Left colon (tissue), 2 donors: ENCODE measurements around the gene KAZN. TPM values are rescaled to one million over a fixed set of nuclear protein-coding genes. Genes with fewer than 3 reads are reported as not detected.
"Not testable (repeated sequence)": the region's sequence is repeated elsewhere in the genome, so short reads cannot be mapped to it uniquely, and the experiment has no call there.

Source experiments
- ATAC-seq: fragments of 200-7000 bp; cut with Tn5 transposase; one replicate; pipeline ENCODE4 v1.9.1; 2020; ENCODE audit warnings: mild to moderate bottlenecking, moderate library complexity
- DNase-seq, 2 donors: peaks; one replicate each; pipeline ENCODE4 v3.0.0-alpha.2; 2020
- intact Hi-C, 2 donors: fragments of 100-400 bp; cut with DNase I in 1 of 2; cut with micrococcal nuclease in 1 of 2; formaldehyde crosslinking; loops; one replicate each; pipeline versions ENCODE4 v1.11.2 to v1.14.0; 2022; cut with DNase I, micrococcal nuclease
- total RNA-seq, 2 donors: library from RNA; stranded (reverse); fragmentation: NEBNext Ultra II Directional; extraction: Animal tissue kit (Norgen Biotek cat#: 25700); gene quantifications; one replicate each; pipeline ENCODE4 v1.2.1, GENCODE V29; 2021
- donor health status: DM: no; HTN: no; CAD: no.
- donor health status: DM: yes; HTN: yes; CAD: no.

Gene KAZN
- total RNA-seq, 2 donors from 2014 or later, result 11.4 to 14.2 TPM

DNA sequence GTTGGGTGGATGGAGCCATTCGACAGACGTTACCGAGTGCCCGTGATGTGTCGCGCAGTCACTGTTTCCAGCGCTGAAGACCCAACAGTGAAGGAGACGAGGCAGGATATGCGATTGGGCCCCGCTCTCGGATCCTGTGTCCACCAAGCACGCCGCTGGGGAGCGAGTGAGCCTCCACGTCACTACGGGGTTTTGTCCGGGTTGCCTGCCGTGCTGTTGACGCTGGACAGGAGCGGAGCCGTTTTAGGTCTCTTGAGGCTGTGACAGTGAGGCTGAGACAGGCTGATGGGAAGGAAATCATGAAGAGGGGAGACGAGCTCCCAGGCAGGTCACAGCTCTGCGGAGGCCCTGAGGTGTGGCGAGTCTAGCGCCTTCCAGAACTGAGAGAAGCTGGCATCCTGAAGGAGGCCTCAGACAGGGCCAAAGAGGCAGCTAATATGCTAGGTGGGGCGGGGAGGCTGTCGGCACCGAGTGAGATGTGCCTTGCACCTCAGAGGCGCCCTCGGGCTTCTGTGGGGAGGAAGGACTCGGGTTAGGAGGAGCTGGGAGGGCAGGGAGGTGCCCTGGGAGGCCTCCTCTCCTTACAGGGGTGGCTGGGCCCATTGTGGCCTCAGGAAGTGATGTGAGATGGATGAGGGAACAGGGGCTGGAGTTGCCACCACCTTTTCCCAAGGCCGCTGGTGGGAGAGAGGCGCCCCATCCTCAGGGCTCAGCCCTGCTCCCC lies 359.1 kb downstream of the KAZN start:
- no peak for DNase-seq
- no peak for ATAC-seq
- intact Hi-C loops, result no loop called here

GRCh38 chr1:14958249-14959058 lies 360.0 kb downstream of the KAZN start:
- no peak for ATAC-seq
- intact Hi-C loops, result no loop called here
- DNase-seq, result no peak

- ATAC-seq (no peak), DNase-seq (no peak)
- intact Hi-C loops, result no loop called here
Measured at GRCh38 chr1:14959059-14959694, 360.7 kb downstream of the KAZN start.

DNA sequence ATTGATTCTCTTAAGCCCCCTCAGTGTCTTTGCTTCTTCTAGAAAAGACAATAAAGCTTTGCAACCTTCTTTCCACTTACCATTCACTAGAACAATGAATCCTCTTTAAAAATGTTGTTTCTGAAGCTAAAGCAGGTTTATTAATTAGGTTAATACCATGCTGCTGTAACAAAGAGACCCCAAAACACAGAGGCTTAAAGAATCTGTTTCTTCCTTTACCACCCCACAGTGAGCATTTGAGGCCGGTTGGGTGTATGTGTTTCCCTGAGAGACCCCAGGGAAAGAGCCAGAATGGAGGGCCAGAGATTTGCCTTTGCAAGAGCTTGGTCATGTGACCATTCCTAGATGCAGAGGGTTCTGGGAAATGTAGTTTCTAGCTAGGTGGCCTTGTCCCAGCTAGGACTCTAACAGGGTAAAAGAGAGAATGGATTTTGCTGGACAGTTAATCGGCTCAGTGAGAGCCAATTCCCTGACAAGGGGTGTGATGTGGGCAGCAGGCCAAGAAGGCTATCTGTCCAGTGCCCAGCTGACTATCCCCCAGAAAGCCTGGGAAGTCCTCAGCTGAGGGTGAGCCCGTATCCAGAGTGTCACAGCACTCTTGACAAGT lies 363.3 kb downstream of the KAZN start:
- intact Hi-C loops, result no loop called here
- DNase-seq (no peak), ATAC-seq (no peak)

GRCh38 chr1:14962407-14962806 lies 363.9 kb downstream of the KAZN start:
- intact Hi-C loops, result no loop called here
- ATAC-seq (no peak), DNase-seq (no peak)

- ATAC-seq, DNase-seq, intact Hi-C loops: not testable (repeated sequence)
Measured at GRCh38 chr1:14963791-14964710, 365.6 kb downstream of the KAZN start.

GRCh38 chr1:14964711-14965055 lies 366.2 kb downstream of the KAZN start:
- no peak for ATAC-seq
- intact Hi-C loops, result no loop called here
- DNase-seq, result no peak

DNA sequence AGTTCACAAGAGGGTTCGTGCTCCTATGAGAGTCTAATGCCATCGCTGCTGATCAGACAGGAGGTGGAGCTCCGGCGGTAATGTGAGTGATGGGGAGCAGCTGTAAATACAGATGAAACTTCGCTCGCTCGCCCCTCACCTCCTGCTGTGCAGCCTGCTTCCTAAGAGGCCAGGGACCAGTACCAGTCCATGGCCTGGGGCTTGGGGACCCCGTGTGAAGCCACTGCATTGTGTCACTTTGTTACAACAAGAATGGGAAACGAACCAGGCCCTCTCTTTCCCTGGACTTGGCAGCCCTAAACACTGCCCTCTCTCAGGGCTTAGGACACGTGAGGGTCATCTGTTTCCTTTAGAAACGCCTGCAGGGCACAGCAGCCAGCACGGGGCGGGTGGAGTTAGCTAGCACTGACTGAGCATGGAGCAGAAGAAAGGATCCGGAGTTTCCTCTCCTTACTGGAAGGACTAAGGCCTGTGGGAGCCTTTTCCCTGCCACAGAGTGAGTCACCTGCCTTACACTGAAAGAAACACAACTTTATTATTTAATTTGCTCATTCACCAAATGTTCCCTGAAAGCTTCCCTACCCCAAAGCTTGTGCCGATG lies 369.9 kb downstream of the KAZN start:
- DNase-seq, result no peak
- no peak for ATAC-seq
- intact Hi-C loops, result no loop called here

- no peak for DNase-seq
- no peak for ATAC-seq
- intact Hi-C loops, result no loop called here
Measured at GRCh38 chr1:14969006-14969405, 370.5 kb downstream of the KAZN start.

GRCh38 chr1:14970115-14970798 lies 371.8 kb downstream of the KAZN start:
- DNase-seq (peak; percentile 26 to 37), ATAC-seq (peak; percentile 69)
- intact Hi-C loops, result no loop called here

GRCh38 chr1:14970799-14971141 lies 372.3 kb downstream of the KAZN start:
- ATAC-seq, result no peak
- intact Hi-C loops, result no loop called here
- no peak for DNase-seq

DNA sequence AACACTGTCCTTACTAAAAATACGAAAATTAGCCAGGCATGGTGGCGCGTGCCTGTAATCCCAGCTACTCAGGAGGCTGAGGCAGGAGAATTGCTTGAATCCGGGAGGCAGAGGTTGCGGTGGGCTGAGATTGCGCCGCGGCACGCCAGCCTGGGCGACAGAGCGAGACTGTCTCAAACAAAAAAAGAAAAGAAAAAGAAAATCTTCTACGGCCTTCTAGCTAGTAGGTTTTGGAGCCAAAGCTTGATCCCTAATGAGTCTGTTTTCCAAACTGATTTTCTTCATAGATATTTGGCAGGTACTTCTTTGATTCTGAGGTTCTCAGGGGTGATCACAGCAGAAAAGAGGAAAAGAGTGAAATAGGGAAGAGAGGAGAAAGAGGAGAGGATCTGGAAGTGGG lies 372.7 kb downstream of the KAZN start:
- DNase-seq (no peak), ATAC-seq (no peak)
- intact Hi-C loops, result no loop called here

DNA sequence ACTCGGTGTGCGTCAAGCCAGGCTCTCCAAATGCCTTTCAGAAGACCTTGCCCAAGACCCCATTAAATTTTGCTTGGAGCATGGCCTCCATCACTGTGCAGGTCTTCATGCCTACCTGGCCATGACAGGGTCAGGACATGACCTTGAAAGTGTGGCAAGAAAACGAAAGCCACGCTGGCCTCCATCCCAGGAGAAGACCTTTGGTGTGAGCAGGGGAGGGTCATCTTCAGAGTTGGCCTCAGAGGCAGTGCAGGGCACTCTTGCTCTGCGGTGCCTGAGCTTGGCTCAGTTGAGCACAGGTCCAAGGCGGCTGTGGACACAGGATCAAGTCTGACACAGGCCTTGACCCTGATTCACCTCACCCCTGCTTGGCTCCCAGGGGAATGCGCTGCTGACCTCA lies 373.6 kb downstream of the KAZN start:
- DNase-seq, result no peak
- ATAC-seq, result no peak
- intact Hi-C loops, result no loop called here

DNA sequence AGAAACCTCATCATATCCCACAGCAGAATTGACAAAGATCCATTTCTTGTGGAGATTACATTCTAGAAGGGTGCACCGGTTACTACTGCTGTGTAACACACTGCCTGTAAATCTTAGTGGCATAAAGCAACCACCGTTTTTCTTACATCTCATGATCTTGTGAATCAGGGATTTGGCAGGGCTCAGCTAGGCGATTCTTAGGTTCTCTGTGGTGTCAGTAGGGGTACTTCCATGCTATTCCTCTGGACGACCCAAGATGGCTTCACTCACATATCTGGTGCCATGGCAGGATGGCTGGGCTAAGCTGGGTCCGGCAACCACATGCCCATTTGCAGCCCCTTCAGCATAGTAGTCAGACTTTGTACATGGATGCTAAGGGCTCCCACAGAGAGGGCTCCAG lies 375.3 kb downstream of the KAZN start:
- DNase-seq, result no peak
- ATAC-seq, result no peak
- intact Hi-C loops, result no loop called here

DNA sequence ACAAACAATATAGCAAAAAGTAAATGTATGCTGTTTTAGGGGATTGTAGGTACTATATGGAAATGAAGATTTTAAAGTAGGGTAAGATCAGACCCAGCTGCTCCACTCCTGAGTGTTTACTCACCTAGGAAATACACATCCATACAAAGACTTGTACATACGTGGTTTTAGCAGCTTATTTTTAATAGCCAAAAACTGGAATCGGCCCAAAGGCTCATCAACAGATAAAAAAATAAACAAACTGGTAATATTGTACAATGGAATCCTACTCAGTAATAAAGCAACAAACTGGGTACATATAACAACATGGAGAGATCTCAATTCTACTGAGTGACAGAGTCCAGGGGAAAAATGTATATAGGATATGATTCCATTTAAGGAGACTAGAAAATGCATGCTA lies 375.9 kb downstream of the KAZN start:
- no peak for ATAC-seq
- intact Hi-C loops, result no loop called here
- no peak for DNase-seq

DNA sequence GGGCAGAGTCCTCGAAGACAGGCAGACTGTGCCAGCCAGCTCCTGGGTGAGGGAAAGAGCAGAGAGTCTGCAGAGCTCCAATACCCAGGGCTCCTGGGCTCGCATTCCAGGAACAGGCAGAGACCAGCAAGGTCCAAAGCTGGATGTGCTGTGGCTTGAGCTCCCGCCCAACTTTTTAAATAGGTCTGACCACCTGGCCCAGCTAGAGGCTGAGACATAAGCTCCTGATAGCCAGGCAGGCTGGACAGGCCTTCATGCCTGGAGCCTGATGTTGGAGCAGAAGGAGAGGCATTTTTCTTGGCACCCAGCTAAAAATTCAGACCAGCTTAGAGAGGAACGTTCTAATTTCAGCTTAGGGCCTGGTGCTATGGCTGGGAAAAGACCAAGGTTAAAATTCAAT lies 376.6 kb downstream of the KAZN start:
- no peak for ATAC-seq
- intact Hi-C loops, result no loop called here
- DNase-seq, result no peak

GRCh38 chr1:14976256-14976655 lies 377.8 kb downstream of the KAZN start:
- ATAC-seq, result no peak
- intact Hi-C loops, result no loop called here
- no peak for DNase-seq

DNA sequence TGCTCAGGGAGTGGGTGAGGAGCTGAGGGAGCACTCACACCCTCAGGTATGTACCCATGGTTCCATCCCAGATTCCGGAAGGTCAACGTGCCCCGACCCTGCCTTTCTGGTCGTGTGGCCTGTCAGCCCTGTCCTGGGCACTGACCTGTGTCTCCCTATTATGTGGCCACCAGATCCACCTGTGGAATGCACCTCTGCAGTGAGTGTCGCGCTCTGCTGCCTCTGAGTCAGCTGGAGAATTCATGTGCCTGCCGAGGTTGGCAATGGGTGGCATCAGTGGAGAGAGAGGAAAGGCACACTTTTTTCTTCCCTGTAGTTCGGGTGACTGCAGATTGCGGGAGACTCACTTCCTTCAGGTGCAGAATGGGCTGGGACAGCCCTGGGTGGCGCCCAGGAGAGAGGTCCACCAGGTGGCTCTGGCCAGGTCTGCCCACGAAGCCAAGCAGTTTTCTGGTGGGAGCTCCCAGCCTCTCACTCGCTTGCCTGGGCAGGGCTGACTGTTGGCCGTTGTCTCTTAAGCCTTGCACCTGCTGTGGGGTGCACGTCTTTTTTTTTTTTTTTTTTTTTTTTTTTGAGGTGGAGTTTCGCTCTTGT lies 378.9 kb downstream of the KAZN start:
- DNase-seq (no peak), ATAC-seq (no peak)
- intact Hi-C loops, result no loop called here
